ENCODE data around the gene C9. TPM values are rescaled to one million over a fixed set of nuclear protein-coding genes. Genes with fewer than 3 reads are reported as not detected.

C9 gene
- total and polyA plus RNA-seq, 2 of the 4 experiments (the other 2 are of a cell fraction), result not detected

DNA sequence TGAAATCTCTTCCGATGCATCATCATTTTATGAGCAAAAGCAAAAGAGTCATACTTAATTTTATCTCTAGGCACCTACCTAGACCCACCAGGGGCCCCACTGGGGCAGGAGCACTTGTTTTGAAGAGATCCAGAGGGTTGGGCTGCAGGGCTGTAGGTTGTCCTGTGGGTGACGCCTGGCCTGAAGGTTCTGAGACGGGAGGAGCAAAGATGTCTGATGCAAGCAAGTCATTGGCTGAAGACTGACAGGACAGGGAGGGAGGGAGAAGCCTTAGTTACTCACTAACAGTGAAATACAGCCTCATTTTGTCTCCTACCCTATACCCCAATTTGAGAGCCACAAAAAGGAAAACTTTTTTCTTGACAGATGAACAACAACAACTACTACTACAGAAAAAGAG is 17.1 kb upstream of the C9 start:
- DNase-seq (no peak), ATAC-seq (ENCODE audit: low read depth) (no peak)
- H3K4me3 ChIP-seq (ENCODE audit: insufficient read depth, low read depth, low read length), result no peak overlapping the region
- BruUV-seq (replicated peaks), result no TSS peak
- ChIA-PET CTCF (interaction anchor here (1.0 kb wide), 1 partner anchor 166 kb away, joined by 3 read pairs; no protein-coding TSS in a partner anchor), POLR2A (ENCODE audit: unreplicated experiment) (no interaction called here)
- H3K4me2 ChIP-seq (ENCODE audit: low read depth, low read length), result no peak overlapping the region
- TF ChIP-seq BHLHE40 (IDR thresholded peaks at IDR 0.05; ENCODE audit: low read depth, low read length), result no peak
- no peak for TF ChIP-seq MXI1 (IDR thresholded peaks at IDR 0.05; ENCODE audit: borderline replicate concordance, low read depth, low read length)
- no peak for TF ChIP-seq RFX5 (IDR thresholded peaks at IDR 0.05; ENCODE audit: low read depth, low read length)
- TF ChIP-seq, protein P1, sequence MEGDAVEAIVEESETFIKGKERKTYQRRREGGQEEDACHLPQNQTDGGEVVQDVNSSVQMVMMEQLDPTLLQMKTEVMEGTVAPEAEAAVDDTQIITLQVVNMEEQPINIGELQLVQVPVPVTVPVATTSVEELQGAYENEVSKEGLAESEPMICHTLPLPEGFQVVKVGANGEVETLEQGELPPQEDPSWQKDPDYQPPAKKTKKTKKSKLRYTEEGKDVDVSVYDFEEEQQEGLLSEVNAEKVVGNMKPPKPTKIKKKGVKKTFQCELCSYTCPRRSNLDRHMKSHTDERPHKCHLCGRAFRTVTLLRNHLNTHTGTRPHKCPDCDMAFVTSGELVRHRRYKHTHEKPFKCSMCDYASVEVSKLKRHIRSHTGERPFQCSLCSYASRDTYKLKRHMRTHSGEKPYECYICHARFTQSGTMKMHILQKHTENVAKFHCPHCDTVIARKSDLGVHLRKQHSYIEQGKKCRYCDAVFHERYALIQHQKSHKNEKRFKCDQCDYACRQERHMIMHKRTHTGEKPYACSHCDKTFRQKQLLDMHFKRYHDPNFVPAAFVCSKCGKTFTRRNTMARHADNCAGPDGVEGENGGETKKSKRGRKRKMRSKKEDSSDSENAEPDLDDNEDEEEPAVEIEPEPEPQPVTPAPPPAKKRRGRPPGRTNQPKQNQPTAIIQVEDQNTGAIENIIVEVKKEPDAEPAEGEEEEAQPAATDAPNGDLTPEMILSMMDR (conservative IDR thresholded peaks at IDR 0.05; ENCODE audit: low read depth, low read length), result no peak
- TF ChIP-seq RAD21 (IDR thresholded peaks at IDR 0.05; ENCODE audit: low read length), result no peak
- no peak for TF ChIP-seq RCOR1 (IDR thresholded peaks at IDR 0.05; ENCODE audit: insufficient replicate concordance, low read length)
- TF ChIP-seq POLR2A (IDR thresholded peaks at IDR 0.05; ENCODE audit: low read depth, low read length), result no peak
- TF ChIP-seq SMC3 (IDR thresholded peaks at IDR 0.05; ENCODE audit: low read depth, low read length), result no peak
- no peak for TF ChIP-seq MAFK (IDR thresholded peaks at IDR 0.05; ENCODE audit: low read depth, low read length)
- TF ChIP-seq, protein P2, sequence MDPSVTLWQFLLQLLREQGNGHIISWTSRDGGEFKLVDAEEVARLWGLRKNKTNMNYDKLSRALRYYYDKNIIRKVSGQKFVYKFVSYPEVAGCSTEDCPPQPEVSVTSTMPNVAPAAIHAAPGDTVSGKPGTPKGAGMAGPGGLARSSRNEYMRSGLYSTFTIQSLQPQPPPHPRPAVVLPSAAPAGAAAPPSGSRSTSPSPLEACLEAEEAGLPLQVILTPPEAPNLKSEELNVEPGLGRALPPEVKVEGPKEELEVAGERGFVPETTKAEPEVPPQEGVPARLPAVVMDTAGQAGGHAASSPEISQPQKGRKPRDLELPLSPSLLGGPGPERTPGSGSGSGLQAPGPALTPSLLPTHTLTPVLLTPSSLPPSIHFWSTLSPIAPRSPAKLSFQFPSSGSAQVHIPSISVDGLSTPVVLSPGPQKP (IDR thresholded peaks at IDR 0.05; ENCODE audit: borderline replicate concordance, low read depth, low read length), result no peak
- TF ChIP-seq, protein P3, sequence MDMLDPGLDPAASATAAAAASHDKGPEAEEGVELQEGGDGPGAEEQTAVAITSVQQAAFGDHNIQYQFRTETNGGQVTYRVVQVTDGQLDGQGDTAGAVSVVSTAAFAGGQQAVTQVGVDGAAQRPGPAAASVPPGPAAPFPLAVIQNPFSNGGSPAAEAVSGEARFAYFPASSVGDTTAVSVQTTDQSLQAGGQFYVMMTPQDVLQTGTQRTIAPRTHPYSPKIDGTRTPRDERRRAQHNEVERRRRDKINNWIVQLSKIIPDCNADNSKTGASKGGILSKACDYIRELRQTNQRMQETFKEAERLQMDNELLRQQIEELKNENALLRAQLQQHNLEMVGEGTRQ (IDR thresholded peaks at IDR 0.05; ENCODE audit: low read depth, low read length), result no peak
- TF ChIP-seq FOS (IDR thresholded peaks at IDR 0.05; ENCODE audit: low read depth, low read length), result no peak
- H3K4me1 ChIP-seq (ENCODE audit: control insufficient read depth, insufficient read depth, low read length), result peaks cover 6% of the 10 kb centered on the region; the same call in 1 of the 2 replicates
- H3K9me1 ChIP-seq (ENCODE audit: insufficient read depth, low read length), result peaks cover 11% of the 10 kb centered on the region
- H3K56ac ChIP-seq (ENCODE audit: extremely low read depth, insufficient read depth, low read length), result no peak overlapping the region
- no peak overlapping the region for H2BK20ac ChIP-seq (ENCODE audit: low read depth, low read length)
- H4K20me1 ChIP-seq (ENCODE audit: insufficient read depth, low read length), result peaks cover 5% of the 10 kb centered on the region; the same call in 1 of the 2 replicates
- H3K9ac ChIP-seq (ENCODE audit: low read depth, low read length), result no peak overlapping the region
- H2AFZ ChIP-seq (replicated peaks; ENCODE audit: low read length, poor library complexity), result no peak overlapping the region
- H2AK9ac ChIP-seq (replicated peaks; ENCODE audit: low read depth, low read length, poor library complexity), result no peak overlapping the region
- no peak overlapping the region for H2BK5ac ChIP-seq (ENCODE audit: low read depth, low read length, poor library complexity, severe bottlenecking)
- H3K18ac ChIP-seq (ENCODE audit: low read depth, low read length), result no peak overlapping the region
- no peak overlapping the region for H3K23ac ChIP-seq (ENCODE audit: low read depth, low read length)
- WGBS, 2 experiments (ENCODE audit: extremely low coverage in 2 of 2, insufficient read length in 1 of 2), result no CpG with 5 or more reads among the region's 3 CpGs
- in situ Hi-C loops (cut with MboI; ENCODE audit: low sequenced_read_pairs), result loop anchor here (5.0 to 25.0 kb wide), 3 partner anchors 171 to 1381 kb away; partner anchors contain the start of gene TTC33
- H3K27ac ChIP-seq (ENCODE audit: insufficient read depth, low read length), result no peak overlapping the region
- no peak overlapping the region for H2BK15ac ChIP-seq (ENCODE audit: low read depth, low read length)
- H3K79me1 ChIP-seq (ENCODE audit: low read depth in 1 of 2, low read length in 2 of 2), result peaks cover 14 to 37% of the 10 kb centered on the region in 2 experiments; a peak in 3 of 4 replicates
- dilution Hi-C loops (cut with HindIII; ENCODE audit: low sequenced_read_pairs, unreplicated experiment), result no loop called here
- H4K91ac ChIP-seq (ENCODE audit: insufficient read depth, low read depth, low read length), result no peak overlapping the region
- no peaks in the 10 kb centered on the region for H3K27me3 ChIP-seq (ENCODE audit: control insufficient read depth, insufficient read depth, low read length)
- no peaks in the 10 kb centered on the region for H3K9me3 ChIP-seq (ENCODE audit: control insufficient read depth, insufficient read depth, low read length)
- no peak overlapping the region for H4K5ac ChIP-seq (ENCODE audit: low read depth, low read length)
- no peak overlapping the region for H3K4ac ChIP-seq (ENCODE audit: low read depth, low read length)
- H2AK5ac ChIP-seq (ENCODE audit: low read depth, low read length), result no peak overlapping the region
- H4K8ac ChIP-seq (ENCODE audit: low read depth in 2 of 2, low read length in 2 of 2), result no peak overlapping the region
- H3K14ac ChIP-seq (replicated peaks; ENCODE audit: low read depth, low read length), result no peak overlapping the region
- H2BK120ac ChIP-seq (ENCODE audit: low read depth, low read length), result no peak overlapping the region
- peaks cover 53% of the 10 kb centered on the region for H3K36me3 ChIP-seq (ENCODE audit: control insufficient read depth, insufficient read depth, low read length)
- intact Hi-C loops (cut with micrococcal nuclease), result no loop called here
